Endothelial cell of umbilical vein (primary cell): ENCODE measurements around the gene C1QTNF8.

ENCODE experiments used
- EZH2 ChIP-seq: IDR thresholded peaks from 2 replicates; pipeline ENCODE4 v1.6.1; 2012; ENCODE audit warnings: borderline replicate concordance, low read depth, mild to moderate bottlenecking, moderate library complexity, low read length, inconsistent platforms; ENCODE audit not compliant: severe bottlenecking
- FOS ChIP-seq: IDR thresholded peaks from 2 replicates; pipeline ENCODE4 v1.6.1; 2011; ENCODE audit warnings: mild to moderate bottlenecking, low read length, moderate library complexity, borderline replicate concordance; ENCODE audit not compliant: insufficient read depth
- POLR2A ChIP-seq: IDR thresholded peaks from 2 replicates; pipeline ENCODE4 v1.6.1; 2012; ENCODE audit warnings: low read depth, mild to moderate bottlenecking, control low read depth, low read length
- TF ChIP-seq, protein P1 (sequence below), 2 donors: IDR thresholded peaks; 1 replicate in 1 of 2; 2 replicates in 1 of 2; pipeline ENCODE4 v1.5.1; 2011; ENCODE audit warnings: low read length in 2 of 2, mild to moderate bottlenecking in 2 of 2, moderate library complexity in 2 of 2, control low read depth in 1 of 2, inconsistent platforms in 1 of 2, low read depth in 1 of 2; ENCODE audit not compliant: insufficient read depth in 1 of 2; ENCODE audit errors: extremely low read depth in 1 of 2

- TF ChIP-seq FOS (no peak), EZH2 (no peak), POLR2A (no peak)
- TF ChIP-seq, protein P1, sequence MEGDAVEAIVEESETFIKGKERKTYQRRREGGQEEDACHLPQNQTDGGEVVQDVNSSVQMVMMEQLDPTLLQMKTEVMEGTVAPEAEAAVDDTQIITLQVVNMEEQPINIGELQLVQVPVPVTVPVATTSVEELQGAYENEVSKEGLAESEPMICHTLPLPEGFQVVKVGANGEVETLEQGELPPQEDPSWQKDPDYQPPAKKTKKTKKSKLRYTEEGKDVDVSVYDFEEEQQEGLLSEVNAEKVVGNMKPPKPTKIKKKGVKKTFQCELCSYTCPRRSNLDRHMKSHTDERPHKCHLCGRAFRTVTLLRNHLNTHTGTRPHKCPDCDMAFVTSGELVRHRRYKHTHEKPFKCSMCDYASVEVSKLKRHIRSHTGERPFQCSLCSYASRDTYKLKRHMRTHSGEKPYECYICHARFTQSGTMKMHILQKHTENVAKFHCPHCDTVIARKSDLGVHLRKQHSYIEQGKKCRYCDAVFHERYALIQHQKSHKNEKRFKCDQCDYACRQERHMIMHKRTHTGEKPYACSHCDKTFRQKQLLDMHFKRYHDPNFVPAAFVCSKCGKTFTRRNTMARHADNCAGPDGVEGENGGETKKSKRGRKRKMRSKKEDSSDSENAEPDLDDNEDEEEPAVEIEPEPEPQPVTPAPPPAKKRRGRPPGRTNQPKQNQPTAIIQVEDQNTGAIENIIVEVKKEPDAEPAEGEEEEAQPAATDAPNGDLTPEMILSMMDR (IDR thresholded peaks at IDR 0.05; ENCODE audit: extremely low read depth in 1 of 2, insufficient read depth in 1 of 2, low read depth in 1 of 2, low read length in 2 of 2), result no peak
Observed at GRCh38 chr16:1124795-1125194, 28.8 kb upstream of the C1QTNF8 start.
